ENCODE data around the gene ADCY6. TPM values are rescaled to one million over a fixed set of nuclear protein-coding genes. Genes with fewer than 3 reads are reported as not detected.
A peak's percentile ranks its signal among the peaks of the same experiment; 100 is the strongest.

ADCY6 gene
- total RNA-seq, 1 experiment from 2014 or later, result 65.4 TPM

GRCh38 chr12:48817873-48818830, 29.3 kb upstream of the ADCY6 start, which contains the start of gene CACNB3:
CACNB3 (plus strand) TSS chr12:48818496; CDS start chr12:48818930, 434 bp downstream.
- in situ Hi-C loops (cut with HindIII; ENCODE audit: low pct_unique_long_range_greater_than_20kb, low sequenced_read_pairs), result no loop called here
- peak; percentile 66 for DNase-seq (ENCODE audit: low read depth)

- DNase-seq (ENCODE audit: low read depth), result no peak
- in situ Hi-C loops (cut with HindIII; ENCODE audit: low pct_unique_long_range_greater_than_20kb, low sequenced_read_pairs), result no loop called here
Measured at GRCh38 chr12:48816143-48816854, 27.4 kb upstream of the ADCY6 start.

- in situ Hi-C loops (cut with HindIII; ENCODE audit: low pct_unique_long_range_greater_than_20kb, low sequenced_read_pairs), result no loop called here
- peak; percentile 88 for DNase-seq (ENCODE audit: low read depth)
Measured at GRCh38 chr12:48815126-48816110, 26.5 kb upstream of the ADCY6 start.

DNA sequence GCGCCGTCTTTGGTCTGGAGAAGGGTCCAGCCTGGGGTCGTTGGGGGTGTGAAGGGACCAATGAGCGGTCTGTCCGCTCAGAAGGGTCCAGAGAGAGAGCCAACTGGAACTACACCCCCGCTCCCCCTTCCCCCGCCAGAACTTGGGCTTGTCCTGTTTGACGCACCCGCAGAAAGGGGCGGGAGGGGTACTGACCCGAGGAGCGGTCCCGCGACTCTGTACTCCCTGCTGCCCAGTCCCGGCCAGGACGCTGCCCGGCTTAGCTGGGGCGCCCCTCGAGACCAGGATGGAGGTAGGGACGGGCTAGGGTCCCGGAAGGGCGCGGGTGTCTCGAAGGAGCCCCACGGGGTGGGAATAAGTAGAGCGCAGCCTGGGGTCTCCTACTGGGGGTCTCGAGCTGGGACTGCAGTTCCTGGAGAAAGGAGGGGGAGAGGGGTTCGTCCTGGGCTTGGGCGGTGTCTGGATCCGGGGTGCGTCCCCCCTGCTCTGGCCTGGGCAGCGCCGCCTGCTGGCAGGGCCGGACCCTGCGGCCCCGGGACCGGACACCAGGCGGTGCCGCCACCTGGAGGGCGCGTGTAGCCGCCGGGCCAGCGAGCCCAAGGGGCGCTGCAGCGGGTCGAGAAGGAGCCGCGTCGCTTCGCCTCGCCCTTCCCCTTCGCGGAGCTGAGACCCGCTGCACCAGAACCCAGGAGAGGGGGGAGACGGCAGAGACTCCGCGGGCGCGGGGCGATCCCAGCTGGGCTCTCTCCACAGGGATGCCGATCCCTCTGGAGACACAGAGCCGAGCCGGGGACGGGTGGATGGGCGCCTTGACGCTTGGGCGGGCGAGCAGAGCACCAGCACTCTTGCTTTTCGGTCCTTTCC, 25.6 kb upstream of the ADCY6 start:
- in situ Hi-C loops (cut with HindIII; ENCODE audit: low pct_unique_long_range_greater_than_20kb, low sequenced_read_pairs), result no loop called here
- DNase-seq (ENCODE audit: low read depth), result peak; percentile 80

DNA sequence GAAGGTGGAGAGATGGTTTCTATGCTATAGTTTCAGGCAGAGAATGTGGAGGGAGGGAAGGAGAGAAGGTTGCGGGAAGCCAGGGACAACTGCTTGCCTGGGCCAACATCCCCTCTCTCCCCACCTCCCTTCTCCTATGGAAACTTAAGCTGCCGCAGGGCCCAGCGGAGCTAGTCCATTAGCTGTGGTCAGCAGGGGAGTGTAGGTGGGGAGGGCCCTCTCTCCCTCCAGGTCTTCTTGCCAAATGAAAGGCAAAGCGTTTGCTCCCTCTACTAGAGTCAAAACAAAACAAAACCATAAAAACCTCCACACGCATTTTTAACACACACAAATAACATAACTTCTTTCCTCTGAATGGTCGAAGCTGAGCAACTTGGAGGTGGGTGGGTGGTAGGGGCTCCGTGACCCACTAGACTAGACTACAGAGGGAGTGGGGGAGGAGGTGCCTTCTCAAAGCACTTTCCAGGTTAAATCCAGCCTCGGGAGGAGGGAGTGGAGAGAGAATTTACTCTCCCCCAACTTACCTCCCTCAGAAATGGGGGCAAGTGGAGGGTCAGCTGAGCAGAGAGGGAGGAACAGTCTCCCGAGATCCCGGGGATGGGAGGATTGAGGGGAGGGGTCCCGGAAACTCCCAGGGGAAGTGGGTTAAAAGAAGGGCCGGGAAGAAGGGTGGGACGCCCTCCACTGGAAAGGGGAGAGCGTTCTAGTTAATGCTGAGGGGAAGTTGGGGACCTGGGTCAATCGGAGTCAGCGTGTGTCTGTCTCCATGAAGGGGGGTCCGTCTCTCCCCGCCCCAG, 24.8 kb upstream of the ADCY6 start:
- in situ Hi-C loops (cut with HindIII; ENCODE audit: low pct_unique_long_range_greater_than_20kb, low sequenced_read_pairs), result no loop called here
- no peak for DNase-seq (ENCODE audit: low read depth)

DNA sequence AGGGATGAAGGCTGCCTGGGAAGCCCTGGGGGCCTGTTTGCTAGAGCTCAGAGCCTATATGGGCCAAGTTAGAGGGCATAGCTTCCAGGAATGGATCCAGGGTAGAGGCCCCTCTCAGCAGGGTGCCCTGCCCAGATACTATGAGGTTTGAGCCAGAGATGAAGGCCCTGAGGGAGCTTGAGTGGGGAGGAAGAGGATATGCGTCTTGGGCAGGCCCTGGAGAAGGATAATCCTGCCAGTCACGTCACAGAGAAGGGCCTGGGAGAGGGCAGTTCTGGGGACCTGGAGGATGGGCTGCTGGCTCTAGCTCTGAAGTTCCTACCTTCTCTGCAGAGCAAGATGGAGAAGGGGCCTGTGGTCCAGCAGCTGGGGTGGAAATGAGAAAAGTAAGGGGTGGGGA, 23.5 kb upstream of the ADCY6 start:
- no peak for DNase-seq (ENCODE audit: low read depth)
- in situ Hi-C loops (cut with HindIII; ENCODE audit: low pct_unique_long_range_greater_than_20kb, low sequenced_read_pairs), result no loop called here

- in situ Hi-C loops (cut with HindIII; ENCODE audit: low pct_unique_long_range_greater_than_20kb, low sequenced_read_pairs), result no loop called here
- no peak for DNase-seq (ENCODE audit: low read depth)
Measured at GRCh38 chr12:48811437-48812090, 22.7 kb upstream of the ADCY6 start.

- DNase-seq (ENCODE audit: low read depth), result no peak
- in situ Hi-C loops (cut with HindIII; ENCODE audit: low pct_unique_long_range_greater_than_20kb, low sequenced_read_pairs), result no loop called here
Measured at GRCh38 chr12:48810903-48811431, 22.1 kb upstream of the ADCY6 start.

DNA sequence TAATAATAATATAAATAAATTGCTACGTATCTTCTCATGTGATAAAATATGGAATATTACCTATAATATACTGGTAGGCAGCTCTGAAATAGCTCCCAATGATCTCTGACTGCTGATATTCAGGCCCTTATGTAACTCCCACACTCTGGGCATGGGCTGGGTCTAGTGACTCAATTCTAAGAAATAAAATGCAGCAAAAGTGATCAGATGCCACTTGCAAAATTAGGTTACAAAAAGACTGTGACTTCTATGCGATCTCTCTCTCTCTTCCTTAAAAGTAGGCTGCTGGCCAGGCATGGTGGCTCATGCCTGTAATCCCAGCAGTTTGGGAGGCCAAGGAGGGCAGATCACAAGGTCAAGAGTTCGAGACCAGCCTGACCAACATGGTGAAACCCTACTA, 19.1 kb upstream of the ADCY6 start:
- no peak for DNase-seq (ENCODE audit: low read depth)
- in situ Hi-C loops (cut with HindIII; ENCODE audit: low pct_unique_long_range_greater_than_20kb, low sequenced_read_pairs), result no loop called here

GRCh38 chr12:48803675-48804074, 14.8 kb upstream of the ADCY6 start:
- DNase-seq (ENCODE audit: low read depth), result no peak
- in situ Hi-C loops (cut with HindIII; ENCODE audit: low pct_unique_long_range_greater_than_20kb, low sequenced_read_pairs), result no loop called here

DNA sequence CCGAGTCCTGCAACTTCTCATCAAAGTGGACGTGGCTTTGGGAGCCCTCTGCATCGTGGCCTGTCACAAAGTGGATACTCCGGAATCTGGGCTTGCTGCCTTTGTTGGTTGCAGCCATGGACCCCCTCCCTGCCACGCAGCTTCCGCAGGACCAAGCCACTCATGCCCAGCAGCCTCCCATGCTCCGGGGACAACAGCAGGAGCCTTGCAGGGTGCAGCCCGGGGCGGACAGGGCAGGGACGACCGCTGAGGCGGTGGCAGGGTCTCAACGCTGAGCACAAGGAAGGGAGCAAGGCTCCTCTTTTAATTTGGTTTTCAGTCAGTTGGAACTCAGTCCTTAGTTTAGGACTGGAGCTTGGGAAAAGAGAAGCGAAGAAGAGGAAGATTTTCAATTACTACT, 12.1 kb upstream of the ADCY6 start:
- in situ Hi-C loops (cut with HindIII; ENCODE audit: low pct_unique_long_range_greater_than_20kb, low sequenced_read_pairs), result no loop called here
- no peak for DNase-seq (ENCODE audit: low read depth)

DNA sequence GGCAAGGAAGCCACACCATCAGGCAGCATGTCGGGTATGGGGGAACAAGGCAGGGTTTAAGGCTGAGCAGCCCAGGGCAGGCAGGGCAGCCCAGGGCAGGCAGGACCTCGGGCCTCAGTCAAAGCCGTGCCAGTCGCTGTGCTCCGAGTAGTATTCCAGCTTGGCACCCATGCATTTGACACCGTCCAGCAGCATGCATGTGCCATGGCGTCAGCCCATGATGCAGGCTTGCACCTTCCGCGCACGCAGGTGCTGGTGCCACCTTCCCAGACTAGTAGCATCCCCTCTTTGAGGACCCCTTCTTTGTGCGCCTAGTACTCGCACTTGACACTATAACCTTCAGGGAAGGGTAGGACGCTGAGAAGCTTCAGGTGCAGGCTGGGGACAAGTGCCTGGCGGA, 11.6 kb upstream of the ADCY6 start:
- in situ Hi-C loops (cut with HindIII; ENCODE audit: low pct_unique_long_range_greater_than_20kb, low sequenced_read_pairs), result no loop called here
- no peak for DNase-seq (ENCODE audit: low read depth)

- in situ Hi-C loops (cut with HindIII; ENCODE audit: low pct_unique_long_range_greater_than_20kb, low sequenced_read_pairs), result no loop called here
- no peak for DNase-seq (ENCODE audit: low read depth)
Measured at GRCh38 chr12:48796976-48797375, 8.1 kb upstream of the ADCY6 start.

DNA sequence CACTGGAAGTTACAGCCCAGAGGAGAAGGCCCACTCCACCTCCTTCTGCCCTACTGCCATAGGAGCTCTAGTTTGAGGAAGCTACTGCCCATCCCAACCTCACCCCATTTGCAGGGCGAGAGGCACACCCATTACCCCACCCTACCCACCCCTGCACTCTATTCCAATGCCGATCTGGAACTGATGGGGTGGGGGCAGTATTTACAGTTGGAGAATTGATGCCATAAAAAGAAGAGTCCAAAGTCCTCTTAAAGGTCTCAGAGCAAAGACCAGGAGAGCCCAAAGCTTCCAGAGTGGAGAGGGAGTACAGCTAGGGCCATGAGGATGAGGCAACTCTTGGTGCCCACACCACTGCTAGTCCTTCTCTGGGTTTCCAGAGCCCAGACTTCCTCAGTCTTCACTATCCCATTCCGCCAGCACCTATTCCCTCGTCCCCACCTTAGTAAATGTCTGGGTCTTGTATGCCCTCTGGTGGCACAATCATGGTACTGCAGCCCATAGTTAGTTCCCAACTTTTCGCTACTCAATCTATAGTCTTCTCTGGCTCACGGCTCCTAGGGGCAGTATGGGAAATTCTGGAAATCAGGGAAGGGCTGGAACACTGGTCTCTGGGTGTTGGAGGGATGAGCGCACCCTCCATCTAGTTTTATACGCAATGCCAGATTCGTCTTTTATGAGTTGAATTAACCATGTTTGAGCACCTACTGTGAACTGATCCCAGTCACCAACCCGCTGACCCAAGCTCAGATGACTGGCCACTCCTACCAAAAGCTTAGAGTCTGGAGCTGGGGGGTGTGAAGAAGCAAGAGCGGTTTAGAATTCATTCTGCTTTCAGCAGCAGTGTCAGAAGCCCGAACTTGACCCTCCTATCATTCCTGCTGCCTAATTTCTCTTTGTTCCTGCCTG, 6.9 kb upstream of the ADCY6 start:
- DNase-seq (ENCODE audit: low read depth), result peak; percentile 78
- in situ Hi-C loops (cut with HindIII; ENCODE audit: low pct_unique_long_range_greater_than_20kb, low sequenced_read_pairs), result no loop called here

DNA sequence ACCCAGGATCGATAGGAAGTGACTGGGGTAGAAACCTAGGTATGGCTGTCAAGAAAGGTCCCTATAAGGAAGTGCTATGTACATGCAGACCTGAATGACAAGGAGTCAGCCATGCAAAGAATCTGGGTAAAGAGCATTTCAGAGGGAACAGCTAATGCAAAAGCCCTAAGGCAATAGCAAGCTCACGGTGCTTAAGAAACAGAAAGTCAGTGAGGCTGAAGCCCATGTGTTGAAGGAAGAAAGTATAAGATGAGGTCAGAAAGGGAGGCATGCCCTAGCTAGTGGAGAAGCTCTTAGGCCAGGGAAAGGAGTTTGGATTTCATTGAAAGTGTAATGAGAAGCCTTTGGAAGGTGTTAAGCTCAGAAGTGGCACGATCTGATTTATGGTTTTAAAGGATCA, 6.0 kb upstream of the ADCY6 start:
- in situ Hi-C loops (cut with HindIII; ENCODE audit: low pct_unique_long_range_greater_than_20kb, low sequenced_read_pairs), result no loop called here
- peak; percentile 84 for DNase-seq (ENCODE audit: low read depth)

Data from Caki2 (cell line).